HG03135 (cell line): ENCODE measurements around the gene SAE1.
"Not testable (repeated sequence)": the region's sequence is repeated elsewhere in the genome, so short reads cannot be mapped to it uniquely, and the experiment has no call there.

Source experiments
- ATAC-seq: cut with Tn5 transposase; IDR thresholded peaks from one replicate; pipeline ENCODE4 v1.9.1; 2021; ENCODE audit warnings: mild to moderate bottlenecking, moderate library complexity; ENCODE audit not compliant: unreplicated experiment

SAE1 gene

DNA sequence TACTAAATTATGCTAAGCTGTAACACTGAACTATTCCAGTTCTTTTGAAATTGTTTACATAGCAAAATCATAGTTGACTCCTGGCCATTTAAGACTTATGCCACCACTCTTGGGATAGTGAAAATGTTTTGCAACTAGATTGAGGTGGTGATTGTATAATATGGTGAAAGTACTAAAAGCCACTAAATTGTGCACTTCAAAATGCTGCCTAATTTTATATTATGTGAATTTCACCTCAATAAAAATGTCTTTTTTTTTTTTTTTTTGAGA, 5.0 kb upstream of the SAE1 start:
- ATAC-seq = no peak

DNA sequence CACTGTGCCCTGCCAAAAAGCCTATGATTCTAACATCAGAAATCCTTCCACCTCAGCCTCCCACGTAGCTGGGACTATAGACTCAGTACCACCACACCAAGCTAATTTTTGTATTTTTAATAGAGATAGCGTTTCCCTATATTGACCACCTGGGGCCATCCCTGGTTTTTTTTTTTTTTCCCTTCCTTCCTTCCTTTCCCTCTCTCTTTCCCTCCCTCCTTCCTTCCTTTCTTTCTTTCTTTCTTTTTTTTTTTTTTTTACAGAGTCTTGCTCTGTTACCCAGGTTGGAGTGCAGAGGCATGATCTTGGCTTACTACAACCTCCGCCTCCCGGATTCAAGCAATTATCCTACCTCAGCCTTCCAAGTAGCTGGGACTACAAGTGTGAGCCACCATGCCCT, 1.1 kb upstream of the SAE1 start:
- ATAC-seq = no peak

DNA sequence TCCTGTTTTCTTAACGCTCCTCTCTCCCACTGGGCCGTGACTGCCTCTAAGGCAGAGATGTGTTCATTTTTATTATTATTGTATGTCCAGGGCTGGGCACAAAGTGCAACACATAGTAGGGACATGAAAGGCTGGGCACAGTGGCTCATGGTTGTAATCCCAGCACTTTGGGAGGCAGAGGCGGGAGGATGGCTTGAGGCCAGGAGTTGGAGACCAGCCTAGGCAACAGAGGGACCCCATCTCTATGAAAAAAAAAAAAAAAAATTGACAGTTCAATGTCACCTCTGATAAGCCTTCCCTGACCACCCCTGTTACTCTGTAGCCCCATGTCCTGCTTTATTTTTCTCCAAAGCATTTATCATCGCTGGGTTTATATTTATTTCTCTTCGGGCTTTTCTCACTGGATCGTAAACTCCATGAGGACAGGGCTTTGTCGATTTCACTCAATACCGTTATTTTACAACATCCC, 481 bp upstream of the SAE1 start:
- ATAC-seq = no peak

DNA sequence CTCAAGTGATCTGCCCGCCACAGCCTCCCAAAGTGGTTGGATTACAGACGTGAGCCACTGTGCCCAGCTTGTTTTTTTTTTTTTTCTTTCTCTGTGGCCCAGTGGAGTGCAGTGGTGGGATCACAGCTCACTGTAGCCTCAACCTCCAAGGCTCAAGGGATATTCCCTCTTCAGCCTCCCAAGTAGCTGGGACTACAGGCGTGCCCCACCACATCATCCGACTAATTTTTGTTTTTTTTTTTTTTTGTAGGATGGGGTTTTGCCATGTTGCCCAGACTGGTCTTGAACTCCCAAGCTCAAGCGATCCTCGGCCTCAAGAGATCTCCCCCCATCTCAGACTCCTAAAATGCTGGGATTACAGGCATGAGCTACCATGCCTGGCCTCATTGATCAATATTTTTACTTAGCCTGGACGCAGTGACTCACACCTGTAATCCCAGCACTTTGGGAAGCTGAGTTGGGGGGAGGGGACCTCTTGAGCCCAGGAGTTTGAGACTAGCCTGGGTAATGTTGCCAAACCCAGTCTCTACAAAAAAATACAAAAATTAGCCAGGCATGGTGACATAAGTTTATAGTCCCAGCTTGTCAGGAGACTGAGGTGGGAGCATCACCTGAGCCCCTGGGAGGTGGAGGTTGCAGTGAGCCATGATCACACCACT, 1.7 kb downstream of the SAE1 start:
- ATAC-seq = no peak

- no peak for ATAC-seq
These were observed 2.4 kb downstream of the SAE1 start for GRCh38 chr19:47133021-47133471.

GRCh38 chr19:47134545-47134944, 3.9 kb downstream of the SAE1 start:
- ATAC-seq = no peak

DNA sequence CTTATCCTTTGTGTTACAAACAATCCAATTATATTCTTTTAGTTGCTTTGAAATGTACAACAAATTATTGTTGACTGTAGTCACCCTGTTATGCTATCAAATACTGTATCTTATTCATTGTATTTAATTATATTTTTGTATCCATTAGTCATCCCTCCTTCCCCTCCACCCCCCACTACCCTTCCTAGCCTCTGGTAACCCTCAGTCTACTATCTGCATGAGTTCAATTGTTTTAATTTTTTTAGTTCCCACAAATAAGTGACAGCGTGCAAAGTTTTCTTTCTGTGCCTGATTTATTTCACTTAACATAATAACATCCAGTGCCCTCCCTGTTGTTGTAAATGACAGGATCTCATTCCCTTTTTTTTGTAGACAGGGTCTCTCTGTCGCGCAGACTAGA, 4.5 kb downstream of the SAE1 start:
- no peak for ATAC-seq

GRCh38 chr19:47141252-47141651, 10.6 kb downstream of the SAE1 start:
- ATAC-seq = not testable (repeated sequence)

GRCh38 chr19:47141695-47142094, 11.1 kb downstream of the SAE1 start:
- no peak for ATAC-seq

GRCh38 chr19:47142779-47143178, 12.1 kb downstream of the SAE1 start:
- no peak for ATAC-seq

DNA sequence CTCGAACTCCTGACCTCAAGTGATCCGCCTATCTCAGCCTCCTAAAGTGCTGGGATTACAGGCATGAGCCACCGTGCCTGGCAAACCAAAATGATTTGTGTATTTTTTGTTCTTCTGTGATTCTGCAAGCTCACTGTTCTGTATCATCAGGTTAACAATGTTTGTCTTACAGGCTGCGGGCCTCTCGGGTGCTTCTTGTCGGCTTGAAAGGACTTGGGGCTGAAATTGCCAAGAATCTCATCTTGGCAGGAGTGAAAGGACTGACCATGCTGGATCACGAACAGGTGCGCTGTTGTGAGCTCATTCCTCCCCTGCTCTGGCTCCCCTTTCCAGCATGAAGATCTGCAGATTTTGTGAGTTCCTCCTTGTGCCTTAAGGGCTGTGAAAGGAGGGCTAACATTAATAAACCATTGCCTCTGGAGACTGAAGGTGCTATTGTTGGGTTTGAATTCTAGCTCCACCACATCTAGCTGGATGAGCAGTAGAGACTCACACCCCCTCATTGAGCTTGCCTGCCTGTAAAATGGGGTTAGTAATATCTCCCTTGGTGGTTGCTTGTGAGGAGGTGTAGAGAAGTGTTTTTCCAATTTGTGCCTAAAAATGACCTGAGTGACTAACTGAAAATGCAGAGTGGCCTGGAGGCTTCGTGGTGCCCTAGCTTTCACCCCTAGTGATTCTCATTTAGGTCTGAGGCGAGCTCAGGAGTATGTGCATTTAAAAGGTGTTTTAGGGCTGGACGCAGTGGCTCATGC, 12.9 kb downstream of the SAE1 start:
- no peak for ATAC-seq

DNA sequence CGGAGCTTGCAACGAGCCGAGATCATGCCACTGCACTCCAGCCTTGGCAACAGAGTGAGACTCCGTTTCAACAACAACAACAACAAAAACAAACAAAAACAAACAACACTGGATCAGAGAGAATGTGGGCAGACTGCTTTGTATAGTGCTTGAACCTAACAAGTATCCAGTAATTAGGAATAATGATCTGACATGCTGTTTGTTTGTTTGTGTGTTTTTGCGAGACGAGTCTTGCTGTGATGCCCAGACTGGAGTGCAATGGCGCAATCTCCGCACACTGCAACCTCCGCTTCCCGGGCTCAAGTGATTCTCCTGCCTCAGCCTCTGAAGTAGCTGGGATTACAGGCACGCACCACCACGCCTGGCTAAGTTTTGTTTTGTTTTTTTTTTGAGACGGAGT, 14.0 kb downstream of the SAE1 start:
- no peak for ATAC-seq

- ATAC-seq = no peak
These were observed 15.2 kb downstream of the SAE1 start for GRCh38 chr19:47145639-47146486.

- ATAC-seq = no peak
These were observed 16.3 kb downstream of the SAE1 start for GRCh38 chr19:47146920-47147319.

- no peak for ATAC-seq
These were observed 21.0 kb downstream of the SAE1 start for GRCh38 chr19:47151627-47152026.

- ATAC-seq = no peak
These were observed 21.6 kb downstream of the SAE1 start for GRCh38 chr19:47152205-47152604.

GRCh38 chr19:47152632-47153031, 22.0 kb downstream of the SAE1 start:
- ATAC-seq = no peak

- ATAC-seq = no peak
These were observed 22.6 kb downstream of the SAE1 start for GRCh38 chr19:47153266-47153665.

DNA sequence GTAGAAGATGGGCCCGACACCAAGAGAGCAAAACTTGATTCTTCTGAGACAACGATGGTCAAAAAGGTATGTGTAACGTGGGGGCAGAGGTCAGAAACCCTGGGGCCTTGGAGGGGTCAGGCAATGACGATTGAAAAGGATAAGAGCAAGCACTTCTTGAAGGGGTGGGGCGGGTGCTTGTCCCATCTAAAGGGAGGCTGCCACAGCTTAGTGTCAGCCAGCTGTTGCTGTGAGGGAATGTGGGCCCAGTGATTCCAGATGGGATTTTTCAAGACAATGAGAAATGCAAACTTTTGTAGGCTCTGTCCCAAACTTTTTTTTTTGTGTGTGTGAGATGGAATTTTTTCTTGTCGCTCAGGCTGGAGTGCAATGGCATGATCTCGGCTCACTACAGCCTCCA, 24.5 kb downstream of the SAE1 start:
- no peak for ATAC-seq

GRCh38 chr19:47156861-47157430, 26.3 kb downstream of the SAE1 start:
- ATAC-seq = no peak
